Cardiac septum (tissue), 1 donor: ENCODE data around the gene PRR5. TPM values are rescaled to one million over a fixed set of nuclear protein-coding genes. Genes with fewer than 3 reads are reported as not detected.
"Not testable (repeated sequence)": the region's sequence is repeated elsewhere in the genome, so short reads cannot be mapped to it uniquely, and the experiment has no call there.

Experiments
- DNase-seq: peaks from one replicate; pipeline ENCODE4 v3.0.0-alpha.2; 2020; ENCODE audit warnings: low spot score
- intact Hi-C: fragments of 100-400 bp; cut with DNase I; formaldehyde crosslinking; loops from one replicate; pipeline ENCODE4 v1.14.0; 2022
- total RNA-seq: library from RNA; stranded (reverse); fragmentation: NEBNext Ultra II Directional; extraction: Animal tissue kit (Norgen Biotek cat#: 25700); gene quantifications from one replicate; pipeline ENCODE4 v1.2.1, GENCODE V29; 2021
- donor health status: DM: no; HTN: no; CAD: no.

Gene PRR5
- total RNA-seq, 1 donor from 2014 or later = 3.2 TPM

DNA sequence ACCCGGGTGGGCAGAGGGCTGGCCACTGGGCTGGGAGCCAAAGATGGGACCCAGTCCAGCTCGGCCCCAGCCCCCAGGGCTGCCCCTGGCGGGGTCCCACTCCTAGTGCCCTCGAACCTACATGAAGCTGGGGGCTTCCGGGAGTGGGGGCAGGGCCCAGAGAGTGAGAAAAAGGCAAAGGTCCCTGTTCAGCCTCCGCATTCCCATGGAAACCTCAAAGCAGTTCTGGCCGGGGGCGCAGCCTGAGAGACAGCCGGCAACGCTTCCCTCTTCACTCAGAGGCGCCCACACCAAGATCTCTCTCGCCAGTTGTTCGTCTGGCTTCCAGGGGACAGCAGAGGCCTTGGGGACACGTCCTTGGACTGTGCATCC, 28.0 kb downstream of the PRR5 start:
- no peak for DNase-seq
- intact Hi-C loops = no loop called here

DNA sequence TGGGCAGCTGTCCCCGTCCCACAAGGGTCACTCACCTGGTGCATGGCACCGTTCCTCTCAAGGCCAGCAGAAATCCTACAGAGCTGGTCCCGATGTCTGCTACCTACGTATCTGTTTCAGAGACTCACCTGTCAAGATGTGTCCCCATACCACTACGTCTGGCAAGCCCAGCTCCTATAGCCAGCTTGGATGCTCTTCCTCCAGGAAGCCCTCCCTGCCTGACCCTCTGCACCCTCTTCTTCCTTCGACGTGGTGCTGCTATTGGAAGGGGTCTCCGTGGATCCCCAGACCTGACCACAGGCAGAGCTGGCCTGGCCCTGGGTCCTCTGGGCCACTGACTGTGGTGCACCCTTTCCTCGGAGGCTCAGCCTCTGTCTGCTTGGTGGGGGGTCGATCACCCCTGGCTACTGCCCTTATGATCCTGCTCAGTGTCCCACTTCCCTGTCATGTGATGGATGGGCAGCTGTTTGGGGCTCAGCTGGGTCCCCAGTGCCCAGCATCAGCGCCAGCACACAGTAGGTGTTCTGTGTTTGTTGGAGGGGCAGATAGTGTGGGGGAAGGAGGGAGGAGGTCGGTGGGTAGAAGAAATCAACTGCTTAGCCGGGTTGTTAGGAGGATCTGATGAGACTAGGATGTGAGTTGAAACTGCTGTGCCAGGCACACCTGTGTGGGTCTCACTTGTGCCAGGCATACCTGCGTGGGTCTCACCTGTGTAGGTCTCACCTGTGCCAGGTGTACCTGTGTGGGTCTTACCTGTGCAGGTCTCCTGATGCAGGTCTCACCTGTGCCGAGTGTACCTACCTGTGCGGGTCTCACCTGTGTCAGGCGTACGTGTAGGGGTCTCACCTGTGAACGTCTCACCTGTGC, 28.7 kb downstream of the PRR5 start:
- no peak for DNase-seq
- intact Hi-C loops = no loop called here

DNA sequence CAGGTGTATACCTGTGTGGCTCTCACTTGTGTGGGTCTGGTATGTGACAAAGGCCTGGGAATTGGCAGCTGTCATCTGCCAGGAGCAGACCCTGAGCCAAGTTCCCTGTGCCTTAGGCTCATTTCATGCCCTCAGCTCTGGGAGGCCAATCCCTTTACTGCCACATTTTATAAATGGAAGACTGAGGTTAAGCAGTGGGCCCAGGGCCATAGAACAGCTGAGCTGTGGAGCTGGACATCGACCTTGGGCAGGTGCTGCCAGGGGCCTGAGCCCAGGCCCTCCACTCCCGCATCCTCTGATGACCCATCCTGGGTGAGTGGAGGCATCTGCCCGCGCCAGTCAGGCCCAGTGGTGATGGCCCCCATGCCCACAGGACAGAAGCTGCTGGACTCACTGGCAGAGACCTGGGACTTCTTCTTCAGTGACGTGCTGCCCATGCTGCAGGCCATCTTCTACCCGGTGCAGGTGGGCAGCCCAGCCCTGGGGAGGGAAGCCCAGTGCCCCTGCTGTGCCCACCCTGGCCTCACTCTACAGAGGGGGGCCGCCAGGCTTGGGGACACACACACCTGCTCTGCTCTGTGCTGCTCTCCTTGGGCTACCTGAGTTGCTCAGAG, 29.5 kb downstream of the PRR5 start:
- DNase-seq = no peak
- intact Hi-C loops = no loop called here

DNA sequence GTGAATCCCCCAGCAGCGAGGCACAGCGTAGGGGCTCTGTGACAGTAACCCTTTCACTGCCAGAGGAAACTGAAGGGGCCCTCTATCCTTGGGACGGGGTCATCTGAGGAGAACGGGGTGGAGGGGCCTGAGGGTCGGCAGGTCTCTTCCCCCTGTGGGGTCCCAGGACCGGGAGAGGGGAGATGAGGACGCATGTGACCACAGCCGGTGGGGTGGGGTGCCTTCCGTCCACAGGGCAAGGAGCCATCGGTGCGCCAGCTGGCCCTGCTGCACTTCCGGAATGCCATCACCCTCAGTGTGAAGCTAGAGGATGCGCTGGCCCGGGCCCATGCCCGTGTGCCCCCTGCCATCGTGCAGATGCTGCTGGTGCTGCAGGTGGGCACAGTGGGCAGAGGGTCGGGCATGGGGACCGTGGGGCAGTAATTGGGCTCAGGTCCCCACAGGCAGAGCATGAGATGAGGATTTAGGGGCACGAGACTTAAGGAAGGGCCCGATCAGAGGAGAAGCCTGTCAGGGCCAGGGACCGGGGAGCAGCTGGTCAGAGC, 30.1 kb downstream of the PRR5 start:
- no peak for DNase-seq
- intact Hi-C loops = no loop called here

DNA sequence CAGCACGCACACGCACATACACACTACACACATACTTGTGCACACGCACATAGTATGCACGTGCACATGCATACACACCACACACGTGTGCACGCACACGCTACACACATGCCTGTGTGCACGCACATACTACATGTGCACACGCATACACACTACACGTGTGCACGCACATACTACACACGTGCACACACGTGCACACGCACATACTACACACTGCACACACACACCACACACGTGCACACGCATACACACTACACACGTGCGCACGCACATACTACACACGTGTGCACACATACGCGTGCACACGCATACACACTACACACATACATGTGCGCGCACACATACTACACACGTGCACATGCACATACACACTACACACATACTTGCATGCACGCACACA, 30.7 kb downstream of the PRR5 start:
- intact Hi-C loops = no loop called here
- DNase-seq = no peak

DNA sequence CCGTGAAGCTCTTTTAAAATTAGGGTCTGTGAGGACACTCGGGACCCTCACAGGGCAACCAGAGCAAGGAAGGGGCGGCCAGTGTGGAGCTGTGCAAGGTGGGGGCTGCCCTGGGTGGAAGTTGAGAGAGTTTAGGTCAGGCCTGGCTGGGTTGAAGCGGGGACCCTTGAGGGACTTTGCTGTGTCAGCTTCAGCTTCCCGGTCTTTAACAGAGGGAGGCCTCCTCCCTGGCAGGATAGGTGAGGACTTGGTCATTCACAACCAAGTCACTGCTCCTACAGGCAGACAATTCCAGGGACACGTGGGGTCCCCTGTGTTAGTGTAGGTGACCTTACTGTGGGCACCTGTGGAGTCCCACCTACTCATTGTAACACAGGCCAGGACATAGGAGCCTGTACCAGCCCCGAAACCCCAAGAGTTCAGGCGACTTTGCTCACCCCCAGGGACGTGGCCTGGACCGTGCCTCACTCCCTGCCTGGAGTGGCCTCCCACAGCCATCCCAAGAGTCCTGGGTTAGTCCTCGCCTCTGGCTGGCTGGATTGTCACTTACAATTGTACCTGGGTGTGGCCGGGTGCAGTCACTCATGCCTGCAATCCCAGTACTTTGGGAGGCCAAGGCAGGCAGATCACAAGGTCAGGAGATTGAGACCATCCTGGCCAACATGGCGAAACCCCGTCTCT, 31.6 kb downstream of the PRR5 start:
- DNase-seq = no peak
- intact Hi-C loops = no loop called here

DNA sequence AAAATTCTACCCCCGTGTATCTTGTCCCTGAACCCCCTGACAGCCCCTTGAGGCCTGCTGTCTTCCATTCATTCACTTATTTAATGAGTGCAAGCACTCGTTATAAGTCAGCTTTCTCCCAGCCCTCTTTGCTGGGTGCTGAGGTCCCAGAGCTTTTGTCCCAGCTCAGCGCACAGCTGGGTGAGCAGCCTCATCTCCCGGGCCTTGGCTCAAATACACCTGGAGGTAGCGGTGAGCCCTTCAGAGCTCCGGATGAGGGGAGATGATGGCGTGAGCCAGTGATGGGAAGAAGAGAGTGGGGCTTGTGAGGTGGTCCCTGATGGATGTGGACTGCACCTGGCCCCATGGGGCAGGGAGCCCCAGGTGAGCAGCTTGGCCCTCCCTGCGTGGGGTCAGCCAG, 32.3 kb downstream of the PRR5 start:
- no peak for DNase-seq
- intact Hi-C loops = no loop called here

DNA sequence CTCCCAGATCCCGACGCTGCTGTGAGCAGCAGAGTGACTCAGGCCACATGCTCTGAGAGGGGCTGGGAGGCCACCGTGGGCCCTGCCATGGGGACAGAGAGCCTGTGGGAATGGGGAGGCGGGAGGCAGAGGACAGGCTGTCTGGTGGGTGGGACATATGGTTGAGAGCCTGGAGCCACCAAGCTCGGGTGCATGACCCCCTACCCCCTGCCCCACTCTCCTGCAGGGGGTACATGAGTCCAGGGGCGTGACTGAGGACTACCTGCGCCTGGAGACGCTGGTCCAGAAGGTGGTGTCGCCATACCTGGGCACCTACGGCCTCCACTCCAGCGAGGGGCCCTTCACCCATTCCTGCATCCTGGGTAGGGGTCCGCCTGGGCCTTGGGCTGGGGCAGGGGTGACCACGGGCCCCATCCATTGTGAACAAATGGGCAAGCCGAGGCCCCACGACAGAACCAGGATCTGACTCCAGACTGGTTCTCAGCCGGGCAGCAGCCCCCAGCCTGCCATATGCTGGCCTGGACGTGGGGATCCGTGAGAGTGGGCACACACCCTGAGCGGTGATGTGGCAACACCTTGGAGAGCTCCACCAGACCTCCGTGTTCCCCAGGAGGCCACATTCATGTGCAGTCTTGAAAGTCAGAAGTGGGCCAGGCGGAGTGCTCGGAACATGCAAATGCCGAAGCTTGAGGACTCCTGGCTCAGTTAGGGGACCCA, 33.0 kb downstream of the PRR5 start:
- DNase-seq = no peak

DNA sequence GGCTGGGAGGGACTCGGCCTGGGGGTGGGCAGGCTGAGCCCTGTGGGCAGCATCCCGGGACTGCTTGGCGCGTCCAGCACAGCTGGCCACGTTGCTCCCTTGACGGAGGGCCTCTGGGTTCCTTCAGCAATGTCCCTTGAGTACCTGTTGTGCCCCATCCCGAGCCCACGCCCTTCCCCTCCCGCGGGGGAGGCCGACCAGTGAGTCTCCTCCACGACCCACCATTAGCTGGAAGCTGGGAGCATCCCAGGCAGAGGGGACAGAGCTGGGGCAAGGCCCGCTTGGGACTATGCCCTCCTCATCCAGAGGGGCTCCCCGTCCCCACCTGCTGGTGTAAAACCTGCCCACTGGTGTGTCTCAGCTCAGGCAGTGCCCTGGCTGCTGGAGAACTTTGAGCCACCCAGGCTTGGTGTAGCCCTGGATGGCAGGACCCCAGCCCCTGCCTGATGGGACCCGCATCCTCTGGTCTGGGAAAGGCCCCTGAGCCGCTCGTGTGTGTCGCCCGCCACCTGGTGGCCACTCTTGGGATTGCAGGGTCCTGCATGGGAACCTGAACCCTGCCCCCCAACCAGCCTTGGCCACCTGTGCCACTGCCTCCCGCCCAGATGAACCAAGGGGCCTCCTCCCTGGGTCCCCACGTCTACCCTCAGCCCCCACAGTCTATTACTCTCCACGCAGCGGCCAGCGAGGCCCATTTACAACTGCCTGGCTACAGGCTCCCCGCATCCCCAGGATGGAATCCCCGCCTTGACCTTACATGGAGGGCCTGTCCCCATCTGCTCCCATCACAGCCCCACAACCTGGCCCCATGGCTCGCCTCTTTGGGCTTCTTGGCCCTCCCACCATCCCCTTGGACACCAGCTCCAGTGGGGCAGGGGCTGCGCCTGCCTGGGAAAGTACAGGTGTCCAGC, 33.8 kb downstream of the PRR5 start:
- DNase-seq = peak; percentile 88
- intact Hi-C loops = loop anchor here (1.0 kb wide), 1 partner anchor 38 kb away; no protein-coding TSS in a partner anchor

More for the DNA sequence above, 33.0 kb downstream of the PRR5 start:
- intact Hi-C loops = loop anchor here (1.0 kb wide), 1 partner anchor 38 kb away; no protein-coding TSS in a partner anchor

DNA sequence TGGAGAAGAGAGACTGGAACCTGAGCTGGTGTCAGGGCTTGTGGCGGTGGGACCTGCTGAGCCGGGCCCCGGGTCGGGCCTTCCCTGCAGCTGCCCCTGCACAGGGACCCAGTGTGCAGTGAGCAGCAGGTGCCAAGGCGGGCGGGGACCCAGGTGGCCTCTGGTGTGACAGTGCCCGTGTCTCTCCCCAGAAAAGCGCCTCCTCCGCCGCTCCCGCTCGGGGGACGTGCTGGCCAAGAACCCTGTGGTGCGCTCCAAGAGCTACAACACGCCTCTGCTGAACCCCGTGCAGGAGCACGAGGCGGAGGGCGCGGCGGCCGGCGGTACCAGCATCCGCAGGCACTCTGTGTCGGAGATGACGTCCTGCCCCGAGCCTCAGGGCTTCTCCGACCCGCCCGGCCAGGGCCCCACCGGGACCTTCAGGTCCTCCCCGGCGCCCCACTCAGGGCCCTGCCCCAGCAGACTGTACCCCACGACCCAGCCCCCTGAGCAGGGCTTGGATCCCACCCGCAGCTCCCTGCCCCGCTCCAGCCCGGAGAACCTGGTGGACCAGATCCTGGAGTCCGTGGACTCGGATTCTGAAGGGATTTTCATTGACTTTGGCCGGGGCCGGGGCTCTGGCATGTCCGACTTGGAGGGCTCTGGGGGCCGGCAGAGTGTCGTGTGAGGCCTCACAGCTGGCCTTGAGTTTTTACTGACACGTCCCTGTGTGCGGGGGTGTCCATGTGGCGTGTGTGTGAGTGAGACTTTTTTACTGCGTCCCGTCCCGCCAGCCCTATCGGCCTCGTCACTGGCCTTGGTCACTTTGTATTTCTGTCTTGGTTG, 34.8 kb downstream of the PRR5 start:
- intact Hi-C loops = no loop called here
- no peak for DNase-seq

DNA sequence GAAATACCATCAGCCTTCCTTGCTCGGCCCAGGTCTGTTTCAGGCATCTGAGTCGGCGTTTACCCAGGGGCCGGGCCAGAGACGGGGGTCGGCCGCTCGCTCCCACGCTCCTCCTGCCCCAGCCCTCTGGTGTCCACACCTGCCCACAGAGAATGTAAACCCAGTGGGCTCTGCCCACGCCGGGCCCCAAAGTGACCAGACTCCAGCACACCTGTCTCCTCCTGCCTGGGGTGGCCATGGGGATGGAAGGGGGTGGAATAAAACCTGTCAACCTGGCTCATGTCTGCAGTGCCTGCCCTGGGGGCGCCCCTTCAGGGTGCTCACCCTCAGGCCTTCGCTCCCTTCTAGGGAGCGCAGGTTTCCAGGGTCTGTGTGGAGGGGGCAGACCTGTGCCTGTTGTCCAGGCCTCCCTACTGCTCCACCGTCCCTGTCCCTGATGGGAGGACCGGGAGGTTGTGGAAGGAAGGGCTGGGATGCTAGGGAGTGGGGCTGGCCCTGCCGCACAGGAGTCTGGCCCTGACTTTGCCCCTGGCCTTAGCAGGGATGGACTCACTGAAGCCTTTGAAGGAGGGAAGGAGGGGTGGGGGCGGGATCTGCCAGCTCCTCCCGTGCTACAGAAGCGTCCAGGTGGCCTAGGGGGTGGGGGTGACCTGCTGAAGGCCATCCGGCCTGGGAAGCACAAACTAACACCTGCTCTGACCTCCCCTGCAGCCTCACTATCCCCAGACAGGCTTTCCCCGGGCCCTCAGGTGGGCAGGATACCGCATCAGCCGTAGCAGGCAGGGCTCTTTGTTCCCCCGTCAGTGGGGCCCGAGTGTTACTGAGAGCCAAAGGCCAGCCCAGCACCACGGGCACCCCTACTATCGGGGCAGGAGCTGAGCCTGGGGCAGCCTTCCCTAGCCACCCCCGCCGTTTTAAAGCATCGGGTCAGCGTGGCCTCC, 35.7 kb downstream of the PRR5 start:
- no peak for DNase-seq
- intact Hi-C loops = no loop called here

DNA sequence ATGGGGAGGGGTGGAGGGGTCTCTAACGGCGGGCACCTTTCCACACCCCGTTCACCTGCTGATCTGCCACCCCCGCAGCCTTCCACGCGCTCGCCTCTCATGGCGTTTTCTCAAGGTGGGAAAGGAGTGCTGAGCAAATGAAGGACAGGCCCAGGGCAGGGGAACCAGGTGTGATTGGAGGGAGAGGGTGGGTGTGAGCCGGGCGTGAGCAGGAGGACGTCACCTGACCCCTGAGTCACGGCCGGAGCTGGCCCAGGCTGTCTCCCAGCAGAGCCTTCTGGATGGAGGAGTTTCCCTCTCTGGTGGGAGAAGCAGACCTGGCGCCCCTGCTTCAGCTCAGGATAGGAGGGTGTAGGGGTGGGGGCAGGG, 36.3 kb downstream of the PRR5 start:
- intact Hi-C loops = no loop called here
- DNase-seq = no peak

DNA sequence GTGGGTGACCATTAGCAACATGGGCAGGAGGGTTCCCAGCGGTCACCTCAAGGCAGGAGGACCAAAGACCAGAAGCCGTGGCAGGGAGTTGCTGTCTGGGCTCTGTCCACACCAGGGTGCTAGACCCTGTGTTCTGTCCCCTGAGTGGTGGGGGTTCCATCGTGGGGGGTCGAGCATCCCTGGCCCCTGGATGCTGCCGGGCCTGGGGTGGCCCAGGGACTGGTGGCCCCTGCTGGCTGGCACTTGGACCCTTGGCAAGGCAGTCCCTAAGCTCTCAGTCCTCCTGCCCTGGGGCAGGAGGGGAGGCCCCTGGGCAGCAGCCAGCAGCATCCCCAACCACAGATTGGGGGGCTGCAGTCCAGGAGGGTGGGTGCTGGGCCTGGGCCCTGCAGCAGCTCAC, 37.0 kb downstream of the PRR5 start:
- intact Hi-C loops = no loop called here
- DNase-seq = no peak

DNA sequence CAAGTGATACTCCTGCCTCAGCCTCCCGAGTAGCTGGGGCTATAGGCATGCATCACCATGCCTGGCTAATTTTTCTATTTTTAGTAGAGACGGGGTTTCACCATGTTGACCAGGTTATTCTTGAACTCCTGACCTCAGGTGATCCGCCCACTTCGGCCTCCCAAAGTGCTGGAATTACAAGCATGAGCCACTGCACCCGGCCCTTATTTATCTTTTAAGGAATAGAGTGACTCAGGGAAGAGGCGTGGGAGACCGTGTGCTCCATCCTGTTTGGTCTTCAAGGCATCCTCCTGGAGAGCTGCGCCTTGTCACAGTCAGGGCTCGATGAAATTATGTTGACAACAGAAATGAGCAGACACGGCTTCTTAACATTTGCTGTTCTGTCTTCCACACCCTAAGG, 37.7 kb downstream of the PRR5 start:
- intact Hi-C loops, DNase-seq: not testable (repeated sequence)

DNA sequence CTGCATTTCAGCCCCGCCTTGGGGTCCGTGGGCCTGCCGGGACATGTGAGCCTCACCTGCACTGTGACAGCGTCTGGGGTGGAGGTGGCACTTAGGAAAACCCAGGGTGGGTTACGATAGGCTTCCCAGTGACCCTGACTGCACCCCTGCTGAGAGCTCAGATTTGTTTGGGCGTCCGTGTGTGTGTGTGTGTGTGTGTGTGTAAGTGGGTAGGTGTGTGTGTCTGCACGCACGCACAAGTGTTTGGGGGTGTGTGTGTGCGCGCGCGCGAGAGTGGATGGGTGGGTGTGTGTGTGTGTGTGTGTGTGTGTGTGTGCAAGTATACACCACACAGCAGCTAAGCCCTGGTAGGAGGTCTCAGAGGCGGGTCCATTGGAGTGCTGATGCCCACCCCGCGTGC, 38.3 kb downstream of the PRR5 start:
- intact Hi-C loops = no loop called here
- no peak for DNase-seq

DNA sequence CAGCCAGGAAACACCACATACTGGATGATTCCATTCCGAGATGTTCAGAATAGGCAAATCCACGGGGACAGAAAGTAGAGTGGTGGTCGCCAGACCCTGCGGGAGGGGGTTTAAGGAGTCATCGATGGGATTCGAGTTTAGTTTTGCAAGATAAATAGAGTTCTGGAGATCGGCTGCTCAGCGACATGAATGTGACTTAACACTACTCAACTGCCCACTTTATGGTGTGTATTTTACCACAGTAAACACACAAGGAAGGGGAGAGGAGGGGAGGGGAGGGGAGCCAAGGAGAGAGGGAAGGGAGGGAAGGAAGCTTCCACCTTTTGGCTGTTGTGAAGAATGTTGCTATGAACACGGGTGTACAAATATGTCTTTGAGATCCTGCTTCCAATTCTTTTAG, 39.9 kb downstream of the PRR5 start:
- DNase-seq = no peak
- intact Hi-C loops = no loop called here

DNA sequence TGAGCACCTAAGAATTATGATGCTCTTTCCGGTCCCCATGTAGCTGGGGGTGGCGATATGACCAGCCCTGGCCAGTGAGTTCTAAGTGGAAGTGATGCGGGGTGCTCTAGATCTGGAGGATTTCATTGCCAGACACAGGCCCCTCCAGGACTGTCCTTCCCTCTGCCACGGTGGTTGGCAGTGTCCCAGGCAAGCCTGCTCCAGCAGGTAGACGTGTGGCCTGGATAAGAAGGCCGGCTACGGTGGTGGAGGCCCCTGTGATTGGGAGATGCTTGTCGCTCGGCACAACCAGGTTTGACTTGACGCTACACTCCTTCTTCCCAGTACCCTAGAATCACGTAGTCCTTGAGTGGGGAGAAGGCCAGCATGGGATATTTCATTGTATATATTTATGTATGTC, 41.2 kb downstream of the PRR5 start:
- no peak for DNase-seq
- intact Hi-C loops = no loop called here
